GM18499 (cell line): ENCODE data around the gene DNAH3.
"Not testable (repeated sequence)": the region's sequence is repeated elsewhere in the genome, so short reads cannot be mapped to it uniquely, and the experiment has no call there.

Source experiments
- ATAC-seq: cut with Tn5 transposase; IDR thresholded peaks from one replicate; pipeline ENCODE4 v1.9.1; 2021; ENCODE audit warnings: moderate number of reproducible peaks; ENCODE audit not compliant: insufficient read depth, unreplicated experiment

The DNAH3 gene

DNA sequence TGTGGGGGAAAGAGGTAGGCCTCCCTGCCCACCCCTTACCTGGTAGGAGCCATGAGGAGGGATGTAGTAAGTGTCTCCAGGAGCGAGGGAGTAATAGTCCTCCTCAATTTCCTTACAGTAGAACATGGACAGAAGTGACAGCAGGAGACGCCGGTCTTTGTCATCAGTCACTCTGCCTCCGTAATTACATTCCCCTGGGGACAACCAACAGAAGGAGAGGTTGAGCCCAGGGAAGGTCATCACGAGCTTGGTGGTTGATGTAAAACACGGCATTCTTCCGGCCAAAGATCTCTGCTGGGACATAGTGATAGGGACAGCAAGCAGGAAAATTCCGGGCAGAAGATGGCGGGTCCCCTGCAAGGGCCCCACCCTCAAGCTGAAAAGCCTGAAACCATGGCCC is 202.2 kb downstream of the DNAH3 start:
- no peak for ATAC-seq

DNA sequence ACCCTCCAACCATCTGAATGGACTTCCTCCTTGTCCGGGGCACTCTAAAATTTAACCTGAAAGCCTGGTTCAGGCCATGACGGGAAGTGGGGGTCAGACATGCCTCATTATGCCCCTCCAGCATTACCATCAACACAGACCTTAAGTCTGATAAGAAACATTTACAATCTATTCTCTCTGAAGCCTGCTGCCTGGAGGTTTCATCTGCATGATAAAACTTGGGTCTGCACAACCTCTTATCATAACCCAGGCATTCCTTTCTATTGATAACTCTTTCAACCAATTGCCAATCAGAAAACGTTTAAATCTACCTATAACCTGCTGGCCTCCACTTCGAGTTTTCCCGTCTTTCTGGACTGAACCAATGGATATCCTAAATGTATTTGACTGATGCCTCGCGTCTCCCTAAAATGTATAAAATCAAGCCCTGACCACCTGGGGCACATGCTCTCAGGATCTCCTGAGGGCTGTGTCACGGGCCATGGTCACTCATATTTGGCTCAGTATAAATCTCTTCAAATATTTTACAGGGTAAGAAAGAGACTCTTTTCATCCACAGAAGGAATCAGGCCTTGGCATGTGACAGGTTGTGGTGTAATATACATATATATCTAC is 204.5 kb downstream of the DNAH3 start:
- ATAC-seq, result no peak

DNA sequence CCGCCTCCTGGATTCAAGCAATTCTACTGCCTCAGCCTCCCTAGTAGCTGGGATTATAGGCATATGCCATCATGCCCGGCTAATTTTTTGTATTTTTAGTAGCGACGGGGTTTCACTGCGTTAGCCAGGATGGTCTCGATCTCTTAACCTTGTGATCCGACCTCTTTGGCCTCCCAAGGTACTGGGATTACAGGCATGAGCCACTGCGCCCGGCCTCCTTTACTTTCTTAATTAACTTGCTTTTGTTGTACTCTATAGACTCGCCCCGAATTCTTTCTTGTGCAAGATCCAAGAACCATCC is 205.1 kb downstream of the DNAH3 start:
- not testable (repeated sequence) for ATAC-seq

DNA sequence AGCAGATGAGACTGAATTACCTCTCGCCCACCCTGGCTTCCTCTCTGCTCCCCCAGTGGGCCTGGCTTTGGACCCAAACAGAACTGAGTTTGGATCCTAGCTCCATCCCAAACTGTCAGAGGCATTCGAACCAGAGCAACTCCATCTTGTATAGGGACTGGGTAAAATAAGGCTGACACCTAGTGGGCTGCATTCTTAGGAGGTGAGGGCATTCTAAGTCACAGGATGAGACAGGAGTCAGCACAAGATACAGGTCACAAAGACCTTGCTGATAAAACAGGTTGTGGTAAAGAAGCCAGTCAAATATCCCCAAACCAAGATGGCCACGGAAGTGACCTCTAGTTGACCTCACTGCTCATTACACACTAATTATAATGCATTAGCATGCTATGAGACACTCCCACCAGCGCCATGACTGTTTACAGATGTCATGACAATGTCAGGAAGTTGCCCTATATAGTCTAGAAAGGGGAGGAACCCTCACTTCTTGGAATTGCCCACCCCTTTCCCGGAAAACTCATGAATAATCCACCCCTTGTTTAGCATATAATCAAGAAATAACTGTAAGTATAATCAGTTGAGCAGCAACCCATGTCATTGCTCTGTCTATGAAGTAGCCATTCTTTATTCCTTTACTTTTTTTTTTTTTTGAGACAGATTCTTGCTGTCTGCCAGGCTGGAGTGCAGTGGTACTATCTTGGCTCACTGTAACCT is 205.6 kb downstream of the DNAH3 start:
- ATAC-seq, result no peak

DNA sequence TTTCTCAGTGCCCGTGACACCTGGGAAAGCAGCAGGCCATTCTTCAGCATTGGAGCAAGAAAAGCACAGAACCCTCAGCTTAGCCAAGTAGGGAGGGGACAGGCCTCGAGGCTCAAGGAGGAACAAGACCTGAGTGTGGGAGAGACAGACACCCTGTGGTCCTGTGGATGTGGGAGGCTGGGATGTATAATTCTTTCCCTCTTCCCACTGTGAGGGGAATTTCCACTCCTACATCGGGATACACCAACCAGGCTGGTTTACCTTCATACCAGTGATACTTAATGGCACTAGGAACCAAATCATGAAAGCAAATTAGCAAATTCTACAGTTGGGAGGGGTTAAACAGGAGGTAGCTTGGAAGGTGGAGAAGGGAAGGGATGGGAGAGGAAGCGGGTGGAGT is 208.4 kb downstream of the DNAH3 start:
- no peak for ATAC-seq

DNA sequence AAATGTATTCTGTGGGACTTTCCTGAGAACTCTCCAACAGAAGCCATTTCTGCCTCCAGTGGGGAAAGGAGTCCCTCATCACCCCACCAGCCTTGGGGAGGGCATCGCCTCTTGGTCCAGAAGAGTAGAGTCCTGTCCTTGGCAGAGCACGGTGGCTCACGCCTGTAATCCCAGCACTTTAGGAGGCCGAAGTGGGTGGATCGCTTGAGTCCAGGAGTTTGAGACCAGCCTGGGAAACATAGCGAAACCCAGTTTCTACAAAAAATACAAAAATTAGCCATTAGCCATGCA is 209.1 kb downstream of the DNAH3 start:
- ATAC-seq, result no peak

DNA sequence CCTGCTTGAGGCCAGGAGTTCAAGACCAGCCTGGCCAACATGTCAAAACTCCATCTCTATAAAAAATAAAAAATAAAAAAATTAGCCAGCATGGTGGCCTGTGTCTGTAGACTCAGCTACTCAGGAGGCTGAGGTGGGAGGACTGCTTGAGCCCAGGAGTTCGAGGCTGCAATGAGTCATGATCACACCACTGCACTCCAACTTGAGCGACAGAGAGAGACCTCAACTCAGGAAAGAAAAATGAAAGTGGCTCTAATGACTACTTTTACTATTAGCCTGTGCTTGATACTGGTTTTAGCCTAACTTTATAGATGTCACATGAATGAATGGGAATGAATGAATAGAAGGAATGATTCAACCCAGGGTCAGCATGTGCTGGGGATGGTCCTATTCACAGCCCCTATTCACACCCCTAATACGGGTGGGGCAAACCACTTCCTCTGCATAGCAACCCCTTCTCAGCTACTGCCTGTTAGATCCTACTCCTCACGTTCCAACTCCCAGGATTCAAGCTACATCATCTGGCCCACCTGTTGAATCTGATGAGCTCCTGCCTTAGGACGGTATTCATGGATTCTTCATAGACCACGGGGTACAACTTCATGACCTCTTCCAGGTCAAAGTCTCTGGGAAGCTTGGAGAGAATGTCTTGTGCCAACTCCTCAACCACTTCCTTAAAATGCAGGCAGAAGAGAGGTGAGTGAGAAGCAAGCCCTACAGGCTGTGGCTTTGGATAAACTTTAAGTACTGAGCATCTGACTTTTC is 209.6 kb downstream of the DNAH3 start:
- no peak for ATAC-seq

DNA sequence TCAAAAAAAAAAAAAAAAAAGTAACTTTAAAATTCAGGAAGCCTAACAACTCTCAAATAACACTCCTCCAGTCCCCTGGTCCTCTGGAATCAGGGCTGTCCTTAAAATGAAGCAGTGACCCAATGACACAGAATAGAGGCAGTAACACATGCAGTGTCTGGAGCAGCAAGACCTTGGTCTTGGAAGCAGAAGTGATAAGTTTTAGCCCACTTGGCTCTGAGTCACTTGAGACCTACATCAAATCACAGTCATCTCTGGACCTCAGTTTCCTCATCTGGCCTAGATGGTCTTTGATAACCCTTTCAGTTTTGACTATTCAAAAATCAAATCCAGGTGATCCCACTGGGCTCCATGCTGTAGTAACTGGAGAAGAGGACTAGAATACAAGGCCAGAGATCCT is 211.0 kb downstream of the DNAH3 start:
- no peak for ATAC-seq

DNA sequence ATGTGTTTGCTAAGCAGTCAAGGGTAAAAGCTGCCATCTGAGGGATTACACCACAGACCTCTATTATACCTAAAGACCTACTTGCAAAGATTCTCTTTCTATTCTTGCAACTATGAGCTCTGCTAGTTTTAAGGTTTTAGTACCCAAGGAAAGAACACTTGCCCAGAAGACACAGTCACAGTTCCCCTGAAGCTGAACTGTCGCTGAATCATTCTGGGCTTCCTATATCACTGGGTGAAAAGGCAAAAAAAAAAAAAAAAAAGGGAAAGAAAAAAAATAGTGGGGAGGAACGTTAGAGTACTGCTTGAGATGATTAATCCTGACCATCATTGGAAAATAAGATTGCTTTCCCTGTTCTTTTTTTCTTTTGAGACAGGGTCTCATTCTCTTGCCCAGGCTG is 212.2 kb downstream of the DNAH3 start:
- ATAC-seq, result no peak

DNA sequence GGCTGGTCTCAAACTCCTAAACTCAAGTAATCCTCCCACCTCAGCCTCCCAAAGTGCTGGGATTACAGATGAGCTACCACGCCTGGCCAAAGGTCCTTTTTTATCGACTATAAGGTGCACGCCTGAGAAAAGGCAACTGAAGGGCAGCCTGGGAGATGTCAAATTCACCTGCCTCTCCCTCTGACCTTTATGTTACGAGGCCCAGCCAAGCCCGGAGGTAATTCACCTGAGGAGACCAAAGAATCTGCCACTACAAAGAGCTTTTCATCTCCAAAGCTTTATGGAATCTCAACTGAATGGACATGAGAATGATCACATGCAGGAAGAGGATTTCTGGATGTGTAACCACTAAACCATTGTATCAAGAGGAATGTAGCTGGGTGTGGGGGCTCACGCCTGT is 212.9 kb downstream of the DNAH3 start:
- no peak for ATAC-seq

DNA sequence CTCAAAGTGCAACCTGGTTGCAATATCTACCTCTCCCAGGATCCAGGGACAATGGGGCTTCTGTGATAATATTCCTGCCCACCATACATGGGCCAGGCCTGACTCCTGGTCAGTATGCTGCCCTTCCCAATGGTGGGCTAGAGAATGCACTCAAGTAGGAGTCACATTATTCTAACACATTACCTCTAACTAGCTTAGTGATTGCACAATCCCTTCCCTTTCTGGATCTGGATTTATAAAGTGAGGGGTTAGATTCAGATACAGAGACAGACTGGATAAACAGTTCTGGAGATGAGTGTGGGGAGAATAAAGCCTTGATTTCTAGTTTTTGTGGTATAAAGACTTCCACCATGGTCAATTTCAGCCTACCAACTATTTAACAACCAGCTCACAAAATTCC is 217.1 kb downstream of the DNAH3 start:
- ATAC-seq, result no peak

DNA sequence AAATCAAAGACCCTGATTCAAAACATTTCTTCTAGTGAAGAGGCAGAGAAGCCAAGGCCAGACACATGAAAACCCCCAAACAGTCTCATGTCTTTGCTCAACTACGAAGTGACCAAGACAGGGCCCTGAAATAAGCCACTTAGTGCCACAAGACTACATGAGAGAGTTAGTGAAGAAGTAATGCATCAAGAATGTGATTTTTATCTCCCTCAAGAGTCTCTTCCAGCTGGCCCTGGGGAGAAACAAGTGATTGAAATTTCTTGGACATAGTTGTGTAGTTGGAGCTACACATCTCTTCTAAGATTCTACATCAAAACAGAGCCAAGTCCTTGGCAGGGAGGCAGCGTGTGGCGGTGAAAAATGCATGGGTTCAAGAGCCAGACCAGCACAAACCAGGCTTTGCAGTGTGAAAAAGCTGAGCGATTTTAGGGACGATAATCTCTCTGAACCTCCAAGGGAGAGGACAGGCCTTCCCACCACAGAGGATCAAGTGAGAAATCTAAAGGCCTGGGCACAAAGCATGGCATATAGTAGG is 219.5 kb downstream of the DNAH3 start:
- ATAC-seq, result no peak

DNA sequence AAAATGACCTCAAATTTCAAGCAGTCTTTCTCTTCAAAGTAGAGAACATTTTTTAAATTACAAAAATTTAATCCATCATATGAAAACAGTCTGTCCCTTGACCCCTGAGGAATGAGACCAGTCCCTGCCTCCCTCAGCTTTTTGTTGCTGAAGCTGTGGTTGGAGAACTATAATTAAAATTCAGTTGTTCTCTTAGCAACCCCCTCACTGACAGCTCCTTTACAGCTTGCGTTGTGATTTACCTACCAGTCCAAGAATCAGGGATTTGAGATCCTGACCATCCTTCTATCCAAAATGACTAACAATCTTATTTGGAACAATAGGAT is 220.3 kb downstream of the DNAH3 start:
- no peak for ATAC-seq

DNA sequence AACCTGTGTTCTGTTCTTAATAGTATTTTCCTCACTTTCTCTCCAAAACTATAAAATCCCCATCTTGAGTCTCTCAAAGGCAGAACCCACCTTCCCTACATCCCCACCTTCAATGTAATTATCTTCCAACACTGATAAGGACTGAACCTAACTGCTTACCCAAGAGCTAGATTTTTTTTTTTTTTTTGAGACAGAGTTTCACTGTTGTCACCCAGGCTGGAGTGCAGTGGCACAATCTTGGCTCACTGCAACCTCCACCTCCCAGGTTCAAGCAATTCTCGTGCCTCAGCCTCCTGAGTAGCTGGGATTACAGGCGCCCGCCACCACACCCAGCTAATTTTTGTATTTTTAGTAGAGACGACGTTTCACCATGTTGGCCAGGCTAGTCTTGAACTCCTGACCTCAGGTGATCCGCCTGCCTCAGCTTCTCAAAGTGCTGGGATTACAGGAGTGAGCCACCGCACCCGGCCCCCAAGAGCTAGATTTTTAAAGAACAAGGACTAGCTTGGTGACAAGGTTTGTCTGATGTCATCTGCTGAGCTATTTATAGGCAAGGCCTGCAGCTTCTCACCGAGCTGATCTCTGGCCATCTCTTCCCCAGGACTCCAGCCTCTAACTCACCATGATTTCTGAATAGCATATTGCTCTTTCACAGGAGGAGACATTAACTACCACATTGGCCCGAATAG is 220.8 kb downstream of the DNAH3 start:
- ATAC-seq, result not testable (repeated sequence)

DNA sequence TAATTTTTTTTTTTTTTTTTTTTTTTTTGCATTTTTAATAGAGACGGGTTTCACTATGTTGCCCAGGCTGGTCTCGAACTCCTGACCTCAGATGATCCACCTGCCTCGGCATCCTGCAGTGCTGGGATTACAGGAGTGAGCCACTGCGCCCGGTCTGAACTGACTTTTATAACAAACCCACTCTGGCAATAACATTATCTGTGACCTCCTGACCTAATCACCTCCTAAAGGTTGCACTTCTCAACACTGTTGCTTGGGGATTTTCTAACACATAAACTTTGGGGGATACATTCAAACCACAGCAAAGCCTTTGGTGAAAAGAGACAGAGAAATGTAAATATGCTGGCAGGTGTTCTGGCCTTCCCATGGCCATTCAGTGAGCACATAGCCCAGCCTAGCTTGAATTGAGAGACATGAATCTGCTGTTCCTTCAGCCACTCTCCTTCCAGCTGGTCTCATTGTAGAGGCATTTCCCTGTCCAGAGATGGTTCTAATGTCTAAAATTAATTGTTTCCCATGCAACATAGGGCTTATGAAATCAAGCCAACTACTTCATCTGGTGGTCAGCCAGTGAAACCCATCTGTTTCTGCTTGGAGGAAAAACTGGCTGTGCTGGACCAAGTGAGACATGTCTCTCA is 221.8 kb downstream of the DNAH3 start:
- ATAC-seq, result no peak

DNA sequence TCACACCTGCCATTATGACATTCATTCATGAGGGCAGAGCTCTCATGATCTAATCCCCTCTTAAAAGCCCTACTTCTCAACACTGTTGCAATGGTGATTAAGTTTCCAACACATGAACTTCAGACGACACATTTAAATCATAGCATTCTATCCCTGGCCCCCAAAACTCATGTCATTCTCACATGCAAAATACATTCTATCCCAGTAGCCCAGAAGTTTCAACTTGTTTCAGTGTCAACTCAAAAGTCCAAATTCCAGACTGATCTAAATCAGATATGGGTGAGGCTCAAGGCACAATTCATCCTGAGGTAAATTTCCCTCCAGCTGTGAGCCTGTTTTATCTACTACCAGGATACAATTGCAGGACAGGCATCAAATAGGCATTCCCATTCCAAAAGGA is 224.9 kb downstream of the DNAH3 start:
- no peak for ATAC-seq

DNA sequence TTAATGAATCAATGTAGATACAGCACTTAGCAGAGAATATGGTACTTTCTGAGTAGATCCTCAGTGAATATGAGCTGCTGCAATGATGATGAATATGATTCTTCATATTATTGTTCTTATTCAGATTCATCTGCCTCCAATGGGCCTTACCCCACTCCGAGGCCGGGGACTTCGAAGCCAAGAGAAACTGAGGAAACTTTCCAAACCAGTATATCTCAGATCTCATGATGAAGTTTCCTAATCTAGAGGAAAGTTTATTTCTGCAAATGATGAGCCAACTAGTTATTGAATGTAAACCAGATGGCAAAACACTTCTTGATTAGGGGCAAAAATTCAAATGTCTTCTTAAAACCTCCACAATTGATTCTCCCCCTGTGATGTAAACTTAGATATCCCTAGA is 226.8 kb downstream of the DNAH3 start:
- ATAC-seq, result no peak

DNA sequence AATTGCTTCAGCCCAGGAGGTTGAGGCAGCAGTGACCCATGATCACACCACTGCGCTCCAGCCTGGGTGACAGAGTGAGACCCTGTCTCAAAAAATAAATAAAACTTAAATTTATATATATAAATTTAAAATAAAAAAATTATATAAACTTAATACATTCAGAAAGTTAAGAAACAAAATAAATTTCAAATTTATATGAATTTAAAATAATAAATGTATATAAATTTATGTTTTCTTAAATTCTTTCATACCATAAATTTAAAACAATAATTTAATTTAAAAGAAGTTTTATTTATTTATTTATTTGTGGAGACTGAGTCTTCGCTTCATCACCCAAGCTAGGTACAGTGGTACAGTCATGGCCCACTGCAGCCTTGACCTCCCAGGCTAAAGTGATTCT is 229.8 kb downstream of the DNAH3 start:
- ATAC-seq, result no peak

DNA sequence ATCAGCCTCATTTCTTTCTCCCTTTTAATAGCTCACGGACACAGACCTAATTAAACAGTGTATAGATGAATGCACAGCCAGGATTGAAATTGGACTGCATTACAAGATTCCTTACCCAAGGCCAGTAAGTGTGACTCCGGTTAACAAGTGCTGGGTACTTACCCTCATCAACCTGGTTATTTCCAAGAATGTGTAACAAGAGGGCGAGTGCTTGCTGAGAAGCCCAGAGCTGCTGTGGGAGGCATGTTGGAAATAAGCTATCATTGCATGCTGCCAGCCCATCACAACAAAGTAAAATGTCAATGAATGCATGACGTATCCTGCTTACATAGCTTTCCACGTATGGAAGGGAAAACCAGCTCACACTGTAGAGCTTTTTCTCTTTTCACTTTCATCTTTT is 230.6 kb downstream of the DNAH3 start:
- no peak for ATAC-seq

DNA sequence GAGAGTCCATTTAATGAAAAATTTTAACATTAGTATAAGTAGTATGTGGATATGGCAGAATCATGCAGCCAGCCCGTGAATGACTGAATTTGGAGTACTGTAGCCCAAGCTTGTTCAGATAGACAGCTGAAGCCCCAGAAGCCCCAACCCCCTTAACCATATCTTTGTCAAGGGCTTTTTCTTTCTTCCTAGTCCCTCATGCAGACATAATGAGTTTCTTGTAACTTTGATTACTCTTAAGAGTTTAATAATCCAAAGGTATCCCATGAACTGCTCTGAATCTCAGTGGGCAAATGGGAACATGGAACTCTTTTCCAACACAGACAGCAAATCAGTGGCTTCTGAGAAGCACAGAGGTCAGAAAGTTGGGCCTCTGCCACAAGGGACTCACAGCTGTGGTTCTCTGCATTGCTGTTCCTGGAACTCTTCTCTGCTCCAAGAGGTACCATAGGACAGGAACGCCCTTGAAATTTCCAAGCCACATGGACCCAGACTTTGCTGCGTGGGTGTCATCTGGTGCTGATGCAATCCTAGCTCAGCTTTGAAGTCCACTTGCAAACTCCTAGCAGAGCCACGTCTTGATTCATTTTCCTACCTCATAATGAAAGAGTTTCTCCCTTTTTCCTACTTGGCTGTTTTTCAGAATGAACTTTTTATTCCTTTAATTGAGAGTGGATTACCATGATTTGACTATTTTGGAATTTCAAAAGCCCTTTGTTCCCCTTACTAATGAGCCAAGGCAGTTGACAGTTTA is 232.0 kb downstream of the DNAH3 start:
- no peak for ATAC-seq
